ENCODE measurements around the gene THRAP3. TPM values are rescaled to one million over a fixed set of nuclear protein-coding genes. Genes with fewer than 3 reads are reported as not detected.
A peak's percentile ranks its signal among the peaks of the same experiment; 100 is the strongest.

Gene THRAP3
- total and polyA plus RNA-seq, 9 of the 15 experiments (the other 6 are each of a cell fraction or from before 2014, with no cell fraction given) = 66.2 to 135 (median 113) TPM

DNA sequence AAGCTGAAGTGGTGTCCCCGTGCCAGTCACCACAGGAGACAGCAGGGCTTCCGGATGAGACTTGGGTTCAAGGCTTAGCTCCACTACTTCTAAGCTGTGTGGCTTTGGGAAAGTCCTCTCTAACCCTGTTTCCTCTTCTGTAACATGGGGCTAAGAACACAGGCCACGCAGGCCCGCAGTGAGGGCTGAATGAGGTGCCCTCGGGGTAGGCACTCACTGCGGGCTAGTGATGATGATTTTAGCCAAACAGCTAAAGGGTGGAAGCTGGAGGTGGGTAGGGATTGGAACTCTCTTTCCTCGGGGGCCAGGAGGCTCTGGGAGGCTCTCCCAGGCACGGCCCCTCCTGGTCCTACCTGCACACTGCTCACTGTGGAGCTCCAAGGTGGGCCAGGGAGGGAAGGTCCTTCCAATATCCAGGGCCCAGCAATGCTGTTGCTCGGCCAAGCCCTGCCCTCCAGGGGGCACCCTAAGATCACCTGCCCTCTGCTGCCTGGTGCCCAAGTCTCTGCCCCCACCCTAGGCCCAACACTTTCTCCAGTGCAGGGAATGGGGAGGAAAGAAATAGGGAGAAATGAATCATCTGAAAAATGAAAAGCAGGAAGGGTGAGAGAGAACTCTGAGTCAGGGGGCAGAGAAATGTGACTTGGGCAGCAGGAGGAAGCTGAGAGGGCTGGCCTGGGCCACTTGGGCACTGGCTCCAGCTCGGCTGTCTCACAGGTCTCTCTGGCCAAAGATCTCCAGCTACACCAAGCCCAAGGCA, 118.4 kb downstream of the THRAP3 start (continued):
- 0 out of 2 replicates have a peak, but pooled peaks have one; percentile 17 for TF ChIP-seq MYNN (IDR thresholded peaks at IDR 0.05)
- no peak for TF ChIP-seq MYNN (CRISPR knock-in tag; IDR thresholded peaks at IDR 0.05)
- TF ChIP-seq ZNF586 (CRISPR knock-in tag; conservative IDR thresholded peaks at IDR 0.05) = no peak
- TF ChIP-seq, protein P1, sequence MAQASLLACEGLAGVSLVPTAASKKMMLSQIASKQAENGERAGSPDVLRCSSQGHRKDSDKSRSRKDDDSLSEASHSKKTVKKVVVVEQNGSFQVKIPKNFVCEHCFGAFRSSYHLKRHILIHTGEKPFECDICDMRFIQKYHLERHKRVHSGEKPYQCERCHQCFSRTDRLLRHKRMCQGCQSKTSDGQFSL (CRISPR knock-in tag; IDR thresholded peaks at IDR 0.05) = 0 out of 2 replicates have a peak, but pooled peaks have one; percentile 19
- TF ChIP-seq, protein P1 (tag; IDR thresholded peaks at IDR 0.05) = no peak
- peak; percentile 76 for TF ChIP-seq SMC3 (conservative IDR thresholded peaks at IDR 0.05; ENCODE audit: insufficient read depth, low read depth, low read length)
- TF ChIP-seq, protein P2, sequence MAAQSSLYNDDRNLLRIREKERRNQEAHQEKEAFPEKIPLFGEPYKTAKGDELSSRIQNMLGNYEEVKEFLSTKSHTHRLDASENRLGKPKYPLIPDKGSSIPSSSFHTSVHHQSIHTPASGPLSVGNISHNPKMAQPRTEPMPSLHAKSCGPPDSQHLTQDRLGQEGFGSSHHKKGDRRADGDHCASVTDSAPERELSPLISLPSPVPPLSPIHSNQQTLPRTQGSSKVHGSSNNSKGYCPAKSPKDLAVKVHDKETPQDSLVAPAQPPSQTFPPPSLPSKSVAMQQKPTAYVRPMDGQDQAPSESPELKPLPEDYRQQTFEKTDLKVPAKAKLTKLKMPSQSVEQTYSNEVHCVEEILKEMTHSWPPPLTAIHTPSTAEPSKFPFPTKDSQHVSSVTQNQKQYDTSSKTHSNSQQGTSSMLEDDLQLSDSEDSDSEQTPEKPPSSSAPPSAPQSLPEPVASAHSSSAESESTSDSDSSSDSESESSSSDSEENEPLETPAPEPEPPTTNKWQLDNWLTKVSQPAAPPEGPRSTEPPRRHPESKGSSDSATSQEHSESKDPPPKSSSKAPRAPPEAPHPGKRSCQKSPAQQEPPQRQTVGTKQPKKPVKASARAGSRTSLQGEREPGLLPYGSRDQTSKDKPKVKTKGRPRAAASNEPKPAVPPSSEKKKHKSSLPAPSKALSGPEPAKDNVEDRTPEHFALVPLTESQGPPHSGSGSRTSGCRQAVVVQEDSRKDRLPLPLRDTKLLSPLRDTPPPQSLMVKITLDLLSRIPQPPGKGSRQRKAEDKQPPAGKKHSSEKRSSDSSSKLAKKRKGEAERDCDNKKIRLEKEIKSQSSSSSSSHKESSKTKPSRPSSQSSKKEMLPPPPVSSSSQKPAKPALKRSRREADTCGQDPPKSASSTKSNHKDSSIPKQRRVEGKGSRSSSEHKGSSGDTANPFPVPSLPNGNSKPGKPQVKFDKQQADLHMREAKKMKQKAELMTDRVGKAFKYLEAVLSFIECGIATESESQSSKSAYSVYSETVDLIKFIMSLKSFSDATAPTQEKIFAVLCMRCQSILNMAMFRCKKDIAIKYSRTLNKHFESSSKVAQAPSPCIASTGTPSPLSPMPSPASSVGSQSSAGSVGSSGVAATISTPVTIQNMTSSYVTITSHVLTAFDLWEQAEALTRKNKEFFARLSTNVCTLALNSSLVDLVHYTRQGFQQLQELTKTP (IDR thresholded peaks at IDR 0.05; ENCODE audit: low read depth in 1 of 2, partially characterized antibody in 2 of 2) = no peak
- TF ChIP-seq VEZF1 (CRISPR knock-in tag; IDR thresholded peaks at IDR 0.05) = peak; percentile 22; the same call in 1 of the 2 replicates
- TF ChIP-seq, protein P3, sequence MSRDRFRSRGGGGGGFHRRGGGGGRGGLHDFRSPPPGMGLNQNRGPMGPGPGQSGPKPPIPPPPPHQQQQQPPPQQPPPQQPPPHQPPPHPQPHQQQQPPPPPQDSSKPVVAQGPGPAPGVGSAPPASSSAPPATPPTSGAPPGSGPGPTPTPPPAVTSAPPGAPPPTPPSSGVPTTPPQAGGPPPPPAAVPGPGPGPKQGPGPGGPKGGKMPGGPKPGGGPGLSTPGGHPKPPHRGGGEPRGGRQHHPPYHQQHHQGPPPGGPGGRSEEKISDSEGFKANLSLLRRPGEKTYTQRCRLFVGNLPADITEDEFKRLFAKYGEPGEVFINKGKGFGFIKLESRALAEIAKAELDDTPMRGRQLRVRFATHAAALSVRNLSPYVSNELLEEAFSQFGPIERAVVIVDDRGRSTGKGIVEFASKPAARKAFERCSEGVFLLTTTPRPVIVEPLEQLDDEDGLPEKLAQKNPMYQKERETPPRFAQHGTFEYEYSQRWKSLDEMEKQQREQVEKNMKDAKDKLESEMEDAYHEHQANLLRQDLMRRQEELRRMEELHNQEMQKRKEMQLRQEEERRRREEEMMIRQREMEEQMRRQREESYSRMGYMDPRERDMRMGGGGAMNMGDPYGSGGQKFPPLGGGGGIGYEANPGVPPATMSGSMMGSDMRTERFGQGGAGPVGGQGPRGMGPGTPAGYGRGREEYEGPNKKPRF (IDR thresholded peaks at IDR 0.05; ENCODE audit: low read depth, low read length) = no peak
- no peak for TF ChIP-seq MTF1 (CRISPR knock-in tag; IDR thresholded peaks at IDR 0.05; ENCODE audit: borderline replicate concordance)

All from K562 (cell line).